HG03521 (cell line): ENCODE results near the gene PIAS1.
"Not testable (repeated sequence)": the region's sequence is repeated elsewhere in the genome, so short reads cannot be mapped to it uniquely, and the experiment has no call there.

Experiments used
- ATAC-seq: cut with Tn5 transposase; IDR thresholded peaks from one replicate; pipeline ENCODE4 v1.9.1; 2021; ENCODE audit warnings: mild to moderate bottlenecking, moderate library complexity; ENCODE audit not compliant: unreplicated experiment

PIAS1 gene

DNA sequence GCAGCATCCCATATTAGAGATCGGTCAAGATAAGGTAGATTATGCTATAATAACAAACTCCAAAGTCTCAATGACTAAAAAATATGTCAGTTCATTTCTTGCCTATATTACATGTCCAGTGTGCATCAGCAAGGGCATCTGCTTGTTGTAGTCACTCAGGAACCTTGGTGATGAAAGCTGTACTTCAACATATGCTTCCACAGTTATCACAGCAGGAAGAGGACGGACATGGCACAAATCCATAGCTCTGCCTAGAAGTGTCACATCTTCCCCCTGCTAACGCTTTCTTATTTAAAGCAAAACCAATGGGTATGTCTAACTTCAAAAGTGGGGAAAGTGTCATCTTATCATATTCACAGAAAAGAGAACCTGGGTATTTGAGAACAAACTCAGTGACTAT, 20.0 kb upstream of the PIAS1 start:
- no peak for ATAC-seq

DNA sequence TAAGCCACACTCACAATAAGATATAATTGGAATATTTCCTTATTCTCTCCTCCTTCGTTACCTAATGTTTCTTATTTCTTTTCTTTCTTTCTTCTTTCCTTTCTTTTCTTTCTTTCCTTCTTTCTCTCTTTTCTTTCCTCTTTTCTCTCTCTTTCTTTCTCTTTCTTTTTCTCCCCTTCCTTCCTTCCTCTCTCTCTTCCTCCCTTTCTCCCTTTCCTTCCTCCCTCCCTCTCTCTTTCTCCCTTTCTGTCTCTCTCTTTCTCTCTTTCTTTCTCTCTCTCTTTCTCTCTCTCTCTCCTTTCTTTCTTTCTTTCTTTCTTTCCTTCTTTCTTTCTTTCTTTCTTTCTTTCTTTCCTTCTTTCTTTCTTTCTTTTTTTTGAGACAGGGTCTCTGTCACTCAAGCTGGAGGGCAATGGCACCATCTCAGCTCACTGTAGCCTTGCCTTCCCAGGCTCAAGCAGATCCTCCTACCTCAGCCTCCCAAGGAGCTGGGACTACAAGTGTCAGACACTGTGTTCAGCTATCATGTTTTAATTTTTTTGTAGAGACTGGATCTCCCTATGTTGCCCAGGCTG, 19.3 kb upstream of the PIAS1 start:
- no peak for ATAC-seq

- ATAC-seq, result no peak
Observed at GRCh38 chr15:68038246-68038645, 15.9 kb upstream of the PIAS1 start.

DNA sequence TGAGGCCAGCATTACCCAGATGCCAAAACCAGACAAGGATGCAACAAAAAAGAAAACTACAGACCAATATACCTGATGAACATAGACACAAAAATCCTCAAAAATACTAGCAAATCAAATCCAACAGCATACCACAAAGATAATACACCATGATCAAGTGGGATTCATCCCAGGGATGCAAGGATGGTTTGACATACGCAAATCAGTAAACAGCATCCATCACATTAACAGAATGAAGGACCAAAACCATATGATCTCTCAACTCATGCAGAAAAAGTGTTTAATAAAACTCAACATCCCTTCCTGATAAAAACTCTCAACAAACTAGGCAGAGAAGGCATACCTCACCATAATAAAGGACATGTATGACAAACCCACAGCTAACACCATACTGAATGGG, 14.0 kb upstream of the PIAS1 start:
- no peak for ATAC-seq

GRCh38 chr15:68042156-68042854, 11.8 kb upstream of the PIAS1 start:
- no peak for ATAC-seq

DNA sequence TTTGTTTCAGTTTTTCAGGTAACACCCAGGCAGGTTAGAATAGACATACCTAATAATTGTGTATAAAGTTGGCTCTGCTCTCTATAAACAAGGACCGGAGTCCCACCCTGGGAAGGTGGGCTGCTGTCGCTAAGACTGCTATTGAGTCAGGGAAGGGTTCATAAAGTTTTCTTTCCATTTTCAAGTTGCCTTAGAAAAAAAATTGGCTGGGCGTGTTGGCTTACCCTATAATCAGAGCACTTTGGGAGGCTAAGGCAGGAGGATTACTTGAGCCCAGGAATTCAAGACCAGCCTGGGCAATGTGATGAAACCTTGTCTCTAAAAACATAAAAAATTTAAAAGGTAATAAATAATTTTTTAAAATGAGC, 11.3 kb upstream of the PIAS1 start:
- no peak for ATAC-seq

- no peak for ATAC-seq
Observed at GRCh38 chr15:68045289-68046265, 8.5 kb upstream of the PIAS1 start.

- ATAC-seq, result no peak
Observed at GRCh38 chr15:68047826-68048225, 6.3 kb upstream of the PIAS1 start.

GRCh38 chr15:68051109-68051508, 3.0 kb upstream of the PIAS1 start:
- ATAC-seq, result no peak

DNA sequence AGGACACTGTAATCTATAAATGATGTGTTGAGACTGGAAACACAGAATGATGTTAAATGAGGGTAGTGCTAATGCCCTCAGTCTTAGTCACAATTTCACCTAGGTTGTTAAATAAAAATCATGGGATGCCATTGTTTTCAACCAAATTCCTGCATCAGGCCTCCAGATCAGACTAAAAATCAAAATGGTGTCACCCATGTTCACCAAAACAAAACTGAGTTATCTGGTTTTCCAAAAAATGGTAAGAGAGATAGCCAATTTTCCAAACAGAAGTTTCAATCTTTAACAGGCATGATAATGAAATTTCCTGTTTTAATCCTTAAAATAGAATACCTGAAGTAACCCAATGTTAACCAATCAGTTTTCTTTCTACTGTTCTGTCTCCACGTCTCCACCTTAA, 2.2 kb upstream of the PIAS1 start:
- ATAC-seq, result no peak

DNA sequence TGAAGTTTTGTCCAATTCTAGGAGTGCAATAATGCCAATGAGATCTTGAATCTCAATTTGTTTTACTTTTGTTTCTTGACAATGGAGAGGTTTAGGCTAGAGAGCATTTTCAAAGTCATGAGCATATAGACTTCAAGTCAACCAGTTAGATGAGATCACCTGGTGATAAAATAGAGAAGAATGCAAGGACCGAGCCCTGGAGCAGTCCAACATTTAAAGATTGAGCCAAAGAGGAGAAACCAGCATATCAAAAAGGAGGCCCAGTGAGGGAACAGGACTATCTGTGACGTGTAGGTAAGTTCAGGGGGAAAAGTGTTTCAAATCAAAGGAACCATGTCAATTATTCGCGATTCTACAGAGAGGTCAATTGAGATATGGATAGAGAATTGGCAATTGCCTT, 1.7 kb upstream of the PIAS1 start:
- ATAC-seq, result no peak

DNA sequence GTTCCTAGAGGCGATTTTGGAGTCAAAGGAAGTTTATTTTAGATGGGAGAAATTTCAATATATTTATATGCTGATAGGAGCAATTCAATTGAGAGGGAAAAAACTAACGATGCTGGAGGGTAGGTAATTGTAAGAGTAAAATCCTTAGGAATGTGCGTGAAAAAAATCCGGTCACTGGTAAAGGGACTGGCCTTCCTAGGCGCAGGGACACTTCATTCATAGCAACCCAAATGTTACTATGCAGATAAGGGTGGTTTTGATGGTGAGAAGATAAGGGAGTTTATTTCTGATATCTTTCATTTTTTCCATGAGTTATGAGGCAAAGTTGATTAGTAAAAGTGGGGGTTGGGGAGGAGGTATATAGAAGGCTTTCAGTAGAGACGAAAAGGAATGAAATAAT, 1.1 kb upstream of the PIAS1 start:
- no peak for ATAC-seq

DNA sequence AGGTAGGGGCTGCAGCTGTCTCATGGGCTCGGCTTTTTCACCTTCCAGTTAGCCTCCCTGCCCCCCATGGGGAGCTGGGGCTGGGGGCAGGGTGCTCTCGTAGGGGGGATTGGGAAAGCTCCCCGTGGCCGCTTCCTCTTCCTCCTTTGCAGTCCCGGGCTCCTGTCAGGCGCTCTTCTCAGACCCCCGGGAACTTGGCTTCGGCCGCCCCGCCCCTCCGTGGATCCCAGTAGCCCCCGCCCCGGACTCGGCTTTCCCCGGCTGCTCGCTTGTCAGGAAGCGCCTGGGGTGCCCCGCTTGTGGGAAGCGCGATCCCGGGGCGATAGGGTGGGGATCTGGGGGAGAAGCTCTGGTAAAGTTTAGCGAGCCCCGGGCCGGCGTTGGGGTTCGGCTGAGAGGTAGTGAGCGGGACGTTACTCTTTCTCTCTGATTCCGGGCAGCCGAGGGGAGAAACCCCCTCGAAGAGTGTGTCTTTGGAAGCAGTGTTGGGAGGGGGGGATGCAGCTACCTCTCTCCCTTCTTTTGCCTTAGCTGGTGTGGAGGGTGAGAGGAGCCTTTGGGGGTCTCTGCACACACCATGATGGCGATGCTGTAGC, 611 bp downstream of the PIAS1 start:
- peak; percentile 12 for ATAC-seq

DNA sequence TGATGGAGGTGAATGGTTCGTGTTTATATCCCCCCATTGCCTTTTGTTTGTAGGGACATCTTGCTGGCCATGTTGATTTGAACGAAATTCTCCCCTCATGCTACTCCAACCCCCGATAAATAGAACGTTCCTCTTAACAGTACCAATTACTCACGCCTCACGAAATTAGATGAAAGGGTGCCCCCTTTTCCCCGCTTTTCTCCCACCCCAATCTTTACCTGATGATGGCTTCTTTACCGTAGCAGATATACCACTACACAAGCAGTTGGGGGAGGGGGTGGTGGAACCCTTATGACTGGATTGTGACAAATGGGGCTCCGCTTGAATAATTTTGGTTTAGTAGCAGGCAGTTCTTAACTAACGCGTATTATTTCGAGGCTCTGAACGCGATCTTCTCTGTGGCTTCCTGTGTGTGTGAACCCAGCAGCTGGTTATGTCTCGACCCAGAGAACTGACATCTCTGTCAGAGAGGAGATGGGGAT, 1.1 kb downstream of the PIAS1 start:
- peak; percentile 31 for ATAC-seq

DNA sequence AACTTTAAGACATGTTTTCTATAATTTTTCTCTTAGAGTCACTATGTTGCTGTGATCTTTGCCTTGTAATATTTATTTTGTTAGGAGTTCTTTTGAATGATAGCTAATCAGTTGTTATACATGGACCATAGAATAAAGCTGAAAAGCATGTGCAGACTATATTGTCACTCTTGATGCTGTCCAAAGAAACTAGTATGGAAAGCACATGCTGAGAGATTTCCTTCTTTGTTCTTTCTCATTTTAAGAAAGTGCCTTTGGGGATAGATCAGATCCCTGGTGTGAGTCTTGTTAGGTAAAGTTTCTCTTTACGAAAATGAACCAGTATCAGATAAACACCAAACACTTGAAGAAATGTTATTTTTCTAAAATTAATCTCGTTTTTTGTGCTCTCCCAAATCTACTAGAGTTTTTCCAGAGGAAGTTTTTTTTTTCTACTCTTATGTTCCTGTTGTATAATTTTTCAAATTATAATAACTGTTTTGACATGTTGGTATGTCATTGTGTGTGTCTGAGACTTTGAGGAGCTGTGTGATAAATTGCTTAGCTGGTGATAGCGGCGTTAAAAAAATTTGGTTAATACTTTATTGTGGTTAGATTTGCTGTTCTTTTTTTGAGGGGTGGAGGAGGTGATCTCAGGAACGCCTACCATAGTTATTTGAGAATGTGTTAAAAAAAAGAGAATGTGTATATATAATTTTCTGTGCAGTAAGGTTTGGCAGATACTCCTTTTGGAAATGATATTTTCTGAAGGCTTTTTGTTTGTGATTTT, 2.2 kb downstream of the PIAS1 start:
- no peak for ATAC-seq

DNA sequence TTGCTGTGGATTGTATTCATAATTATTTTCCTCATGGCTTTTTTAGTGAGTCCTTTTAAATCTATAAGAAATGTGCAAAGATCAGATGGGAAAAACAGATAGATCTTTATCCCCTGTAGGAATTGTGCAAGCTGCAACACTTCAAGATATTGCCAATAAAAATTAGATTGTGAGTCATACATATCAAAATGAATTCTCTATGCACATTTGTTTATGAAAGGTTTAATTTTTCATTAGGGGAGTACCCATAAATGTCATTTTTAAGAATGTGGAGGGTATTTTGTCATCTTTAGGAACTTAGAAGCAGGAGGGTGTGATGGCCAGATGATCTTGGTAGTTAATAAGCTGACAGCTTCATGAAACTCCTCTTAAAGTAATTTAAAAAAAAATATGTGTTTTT, 2.9 kb downstream of the PIAS1 start:
- ATAC-seq, result no peak

GRCh38 chr15:68057758-68058157, 3.6 kb downstream of the PIAS1 start:
- no peak for ATAC-seq

DNA sequence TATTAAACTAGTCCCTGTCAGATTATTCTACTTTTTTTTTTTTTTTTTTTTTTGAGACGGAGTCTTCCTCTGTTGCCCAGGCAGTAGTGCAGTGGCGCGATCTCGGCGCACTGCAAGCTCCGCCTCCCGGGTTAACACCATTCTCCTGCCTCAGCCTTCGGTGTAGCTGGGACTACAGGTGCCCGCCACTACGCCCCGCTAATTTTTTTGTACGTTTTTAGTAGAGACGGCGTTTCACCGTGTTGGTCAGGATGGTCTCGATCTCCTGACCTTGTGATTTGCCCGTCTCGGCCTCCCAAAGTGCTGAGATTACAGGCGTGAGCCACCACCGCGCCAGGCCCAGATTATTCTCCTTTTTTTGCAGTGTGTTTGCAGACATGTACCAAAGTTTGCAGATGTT, 4.9 kb downstream of the PIAS1 start:
- ATAC-seq, result not testable (repeated sequence)

GRCh38 chr15:68059630-68060029, 5.5 kb downstream of the PIAS1 start:
- ATAC-seq, result no peak

- ATAC-seq, result no peak
Observed at GRCh38 chr15:68061171-68061570, 7.1 kb downstream of the PIAS1 start.

GRCh38 chr15:68061602-68062001, 7.5 kb downstream of the PIAS1 start:
- ATAC-seq, result no peak
